ENCODE measurements around the gene OLFM1. TPM values are rescaled to one million over a fixed set of nuclear protein-coding genes. Genes with fewer than 3 reads are reported as not detected.
A peak's percentile ranks its signal among the peaks of the same experiment; 100 is the strongest.
"Not testable (repeated sequence)": the region's sequence is repeated elsewhere in the genome, so short reads cannot be mapped to it uniquely, and the experiment has no call there.

Gene OLFM1
- total and polyA plus RNA-seq, 3 experiments from 2014 or later = not detected

DNA sequence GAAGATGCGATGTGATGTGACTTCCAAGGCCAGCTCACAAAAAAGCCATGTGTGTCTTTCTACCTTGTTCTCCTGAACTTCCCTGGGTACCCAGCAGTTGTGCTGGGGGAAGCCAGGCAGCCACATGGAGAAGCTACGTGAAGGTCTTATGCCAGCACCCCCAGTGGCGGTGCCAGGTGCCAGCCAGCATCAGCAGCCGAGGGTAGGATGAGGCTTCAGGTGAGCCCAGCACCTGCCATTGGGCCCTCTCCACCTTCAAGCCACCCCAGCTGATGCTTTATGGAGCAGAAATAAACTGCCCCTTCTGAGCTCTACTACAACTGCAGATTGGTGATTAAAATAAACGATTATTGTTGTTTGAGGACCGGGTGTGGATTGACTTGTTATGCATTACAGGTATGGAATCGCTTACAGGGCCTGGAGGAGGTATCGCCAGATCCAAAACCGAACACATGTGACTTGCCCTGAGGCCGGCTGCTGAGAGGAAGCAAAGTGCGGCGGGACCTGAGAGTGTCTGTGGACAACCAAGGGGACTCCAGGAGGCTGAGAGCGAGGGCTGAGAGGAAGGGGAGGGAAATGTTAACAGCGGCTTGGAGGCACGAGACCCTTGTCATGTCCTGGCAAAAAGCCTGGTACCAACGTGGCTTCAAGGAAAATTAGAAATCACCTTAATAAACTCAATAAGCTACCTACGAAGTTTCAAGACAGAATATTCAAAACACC is 36.0 kb upstream of the OLFM1 start:
- peaks cover 0 to 2% (median 0%) of the 10 kb centered on the region in 5 donors for H3K9me3 Mint-ChIP-seq
- no peak overlapping the region for H3K4me3 ChIP-seq (ENCODE audit: low read length)
- no peaks in the 10 kb centered on the region for H3K36me3 Mint-ChIP-seq
- POLR2A ChIA-PET = no interaction called here
- no peak overlapping the region for H3K4me3 Mint-ChIP-seq
- no peaks in the 10 kb centered on the region for H3K36me3 ChIP-seq (ENCODE audit: insufficient read depth, low read length)
- H3K27me3 ChIP-seq (ENCODE audit: insufficient read depth, low read length, poor library complexity, severe bottlenecking) = no peaks in the 10 kb centered on the region
- peaks cover 24 to 58% of the 10 kb centered on the region in 2 donors for H3K27me3 Mint-ChIP-seq
- DNase-seq = peak in 1 of 5 donors; percentile 26
- H3K4me1 Mint-ChIP-seq = no peaks in the 10 kb centered on the region
- no peak overlapping the region for H3K27ac Mint-ChIP-seq
- H3K4me1 ChIP-seq (ENCODE audit: insufficient read depth, low read length) = no peaks in the 10 kb centered on the region
- H3K9me3 ChIP-seq (ENCODE audit: low read length) = no peaks in the 10 kb centered on the region
- CTCF ChIA-PET = no interaction called here
- H3K27ac ChIP-seq (ENCODE audit: low read depth, low read length) = no peak overlapping the region

DNA sequence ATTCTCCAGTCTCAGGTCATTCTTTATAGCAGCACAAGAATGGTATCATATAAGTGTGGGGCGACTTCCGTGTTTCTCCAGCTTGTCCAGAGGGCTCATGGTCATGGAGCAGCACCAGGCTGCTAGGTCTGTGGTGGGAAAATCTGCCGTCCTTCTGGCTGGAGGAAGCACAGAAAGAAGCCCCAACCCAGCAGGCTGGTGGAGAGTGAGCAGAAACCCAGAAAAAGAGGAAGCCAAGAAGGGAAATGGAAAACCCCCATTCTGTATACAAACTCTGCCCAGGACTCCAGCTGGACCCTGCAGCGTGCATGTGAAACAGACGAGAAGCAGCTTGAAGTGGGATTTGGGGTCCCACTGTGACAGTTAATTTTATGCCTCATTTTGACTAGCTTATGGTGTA is 34.3 kb upstream of the OLFM1 start:
- DNase-seq = no peak
- Mint-ChIP-seq H3K4me3 (no peak overlapping the region), H3K27ac (no peak overlapping the region), H3K4me1 (no peaks in the 10 kb centered on the region), H3K27me3 (peaks cover 24 to 53% of the 10 kb centered on the region in 2 donors), H3K9me3 (peaks cover 0 to 2% (median 0%) of the 10 kb centered on the region in 5 donors), H3K36me3 (no peaks in the 10 kb centered on the region)
- H3K4me1 ChIP-seq (ENCODE audit: insufficient read depth, low read length) = no peaks in the 10 kb centered on the region
- H3K27me3 ChIP-seq (ENCODE audit: insufficient read depth, low read length, poor library complexity, severe bottlenecking) = no peaks in the 10 kb centered on the region
- POLR2A ChIA-PET = no interaction called here
- no peak overlapping the region for H3K4me3 ChIP-seq (ENCODE audit: low read length)
- H3K36me3 ChIP-seq (ENCODE audit: insufficient read depth, low read length) = no peaks in the 10 kb centered on the region
- H3K27ac ChIP-seq (ENCODE audit: low read depth, low read length) = no peak overlapping the region
- H3K9me3 ChIP-seq (ENCODE audit: low read length) = no peaks in the 10 kb centered on the region
- CTCF ChIA-PET = no interaction called here

DNA sequence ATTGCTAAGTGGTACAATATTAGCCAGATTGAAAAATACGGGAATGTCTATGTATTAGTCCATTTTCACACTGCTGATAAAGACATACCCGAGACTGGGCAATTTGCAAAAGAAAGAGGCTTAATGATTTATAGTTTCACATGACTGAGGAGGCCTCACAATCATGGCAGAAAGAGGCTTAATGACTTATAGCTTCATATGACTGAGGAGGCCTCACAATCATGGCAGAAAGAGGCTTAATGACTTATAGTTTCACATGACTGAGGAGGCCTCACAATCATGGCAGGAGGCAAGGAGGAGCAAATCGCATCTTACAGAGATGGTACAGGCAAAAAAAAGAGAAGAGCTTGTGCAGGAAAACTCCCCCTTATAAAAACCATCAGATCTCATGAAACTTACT is 32.3 kb upstream of the OLFM1 start:
- H3K27me3 Mint-ChIP-seq = peaks cover 18 to 43% of the 10 kb centered on the region in 2 donors
- no peaks in the 10 kb centered on the region for H3K4me1 ChIP-seq (ENCODE audit: insufficient read depth, low read length)
- no peaks in the 10 kb centered on the region for H3K4me1 Mint-ChIP-seq
- no peaks in the 10 kb centered on the region for H3K9me3 ChIP-seq (ENCODE audit: low read length)
- H3K36me3 Mint-ChIP-seq = no peaks in the 10 kb centered on the region
- no peak overlapping the region for H3K4me3 ChIP-seq (ENCODE audit: low read length)
- CTCF ChIA-PET = no interaction called here
- peaks cover 0 to 2% (median 0%) of the 10 kb centered on the region in 5 donors for H3K9me3 Mint-ChIP-seq
- no peak for DNase-seq
- no peaks in the 10 kb centered on the region for H3K27me3 ChIP-seq (ENCODE audit: insufficient read depth, low read length, poor library complexity, severe bottlenecking)
- H3K27ac ChIP-seq (ENCODE audit: low read depth, low read length) = no peak overlapping the region
- H3K27ac Mint-ChIP-seq = no peak overlapping the region
- POLR2A ChIA-PET = no interaction called here
- no peak overlapping the region for H3K4me3 Mint-ChIP-seq
- H3K36me3 ChIP-seq (ENCODE audit: insufficient read depth, low read length) = no peaks in the 10 kb centered on the region

DNA sequence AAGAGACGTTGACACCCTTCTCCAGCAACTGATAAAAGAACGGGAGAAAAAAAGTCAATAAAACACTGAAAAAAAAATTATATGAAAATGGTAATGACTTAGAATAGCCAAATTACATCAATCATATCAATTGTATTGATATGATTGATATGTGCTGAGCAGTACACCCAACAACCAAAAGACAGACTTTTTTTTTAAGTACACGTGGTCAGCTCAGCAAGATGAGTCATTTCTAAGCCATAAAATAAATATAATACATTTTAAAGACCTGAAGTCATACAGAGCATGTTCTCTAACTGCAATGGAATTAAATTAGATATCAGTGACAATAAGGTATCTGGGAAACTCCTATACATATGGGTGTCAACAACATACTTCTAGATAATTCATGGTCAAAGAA is 30.9 kb upstream of the OLFM1 start:
- Histone ChIP-seq H3K9me3 (ENCODE audit: low read length) (no peaks in the 10 kb centered on the region), H3K4me1 (ENCODE audit: insufficient read depth, low read length) (no peaks in the 10 kb centered on the region), H3K27me3 (ENCODE audit: insufficient read depth, low read length, poor library complexity, severe bottlenecking) (no peaks in the 10 kb centered on the region), H3K27ac (ENCODE audit: low read depth, low read length) (no peak overlapping the region), H3K4me3 (ENCODE audit: low read length) (no peak overlapping the region), H3K36me3 (ENCODE audit: insufficient read depth, low read length) (no peaks in the 10 kb centered on the region)
- Mint-ChIP-seq H3K4me3 (no peak overlapping the region), H3K27ac (no peak overlapping the region), H3K4me1 (no peaks in the 10 kb centered on the region), H3K9me3 (peaks cover 0 to 2% (median 0%) of the 10 kb centered on the region in 5 donors), H3K27me3 (peaks cover 21 to 33% of the 10 kb centered on the region in 2 donors), H3K36me3 (no peaks in the 10 kb centered on the region)
- CTCF ChIA-PET = no interaction called here
- no peak for DNase-seq
- POLR2A ChIA-PET = no interaction called here

DNA sequence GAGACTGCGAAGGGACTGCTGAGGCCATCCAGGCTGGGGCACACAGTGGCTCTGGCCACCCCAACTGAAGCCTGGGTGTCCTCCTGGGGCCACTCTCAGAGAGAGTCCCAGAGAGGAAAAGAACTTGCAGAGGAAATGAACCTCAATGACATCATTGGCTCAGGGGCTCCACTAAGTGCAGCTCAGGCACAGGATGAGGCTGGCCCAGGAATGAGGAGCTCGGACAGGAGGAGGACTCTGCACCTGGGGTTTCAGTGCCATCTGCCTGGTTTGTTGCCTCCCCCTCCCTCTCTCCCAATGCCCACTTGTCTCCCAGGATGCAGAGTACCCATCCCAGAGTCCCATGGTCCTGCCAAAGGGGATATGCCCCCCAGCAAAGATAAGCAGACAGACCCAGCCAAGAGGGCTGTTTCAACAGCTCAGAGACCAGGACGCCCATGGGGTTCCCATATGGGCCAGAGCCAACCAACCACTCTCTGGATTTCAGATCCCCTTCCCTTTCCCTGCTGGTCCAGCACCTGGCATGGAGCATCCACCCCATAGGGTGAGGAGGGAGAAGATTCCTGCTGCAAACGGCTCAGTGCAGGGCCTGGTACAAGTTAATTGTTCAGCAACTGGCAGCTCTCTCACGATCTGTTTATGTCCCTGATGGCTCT is 26.9 kb upstream of the OLFM1 start:
- no peak for DNase-seq
- no peaks in the 10 kb centered on the region for H3K36me3 Mint-ChIP-seq
- no peaks in the 10 kb centered on the region for H3K36me3 ChIP-seq (ENCODE audit: insufficient read depth, low read length)
- ChIA-PET POLR2A (no interaction called here), CTCF (no interaction called here)
- H3K4me3 Mint-ChIP-seq = no peak overlapping the region
- H3K27ac Mint-ChIP-seq = peak overlapping the region in 1 of 8 donors; percentile 7
- H3K4me1 ChIP-seq (ENCODE audit: insufficient read depth, low read length) = no peaks in the 10 kb centered on the region
- H3K27me3 ChIP-seq (ENCODE audit: insufficient read depth, low read length, poor library complexity, severe bottlenecking) = no peaks in the 10 kb centered on the region
- no peak overlapping the region for H3K4me3 ChIP-seq (ENCODE audit: low read length)
- H3K27me3 Mint-ChIP-seq = peaks cover 7 to 11% of the 10 kb centered on the region in 2 donors
- no peaks in the 10 kb centered on the region for H3K9me3 ChIP-seq (ENCODE audit: low read length)
- H3K9me3 Mint-ChIP-seq = peaks cover 5 to 12% (median 7%) of the 10 kb centered on the region in 5 donors
- no peak overlapping the region for H3K27ac ChIP-seq (ENCODE audit: low read depth, low read length)
- no peaks in the 10 kb centered on the region for H3K4me1 Mint-ChIP-seq

DNA sequence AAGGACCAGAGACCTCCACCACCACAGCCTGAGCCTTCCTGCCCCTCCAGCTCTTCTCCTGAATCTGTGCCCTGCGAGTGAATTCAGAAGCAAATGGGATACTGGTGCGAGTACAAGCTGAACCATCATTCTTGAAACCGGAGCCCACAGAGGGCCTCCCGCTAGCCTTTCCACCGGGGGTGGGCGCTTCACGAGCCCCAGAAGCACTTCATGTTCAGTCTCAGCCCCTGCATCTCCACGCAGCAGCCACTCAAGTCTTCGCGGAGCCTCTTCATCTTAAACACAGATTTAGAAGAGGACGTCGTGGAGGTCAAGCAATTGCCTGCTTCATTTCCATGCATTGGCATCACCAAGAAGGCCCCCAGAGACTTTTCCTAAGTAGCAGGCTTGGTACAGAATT is 26.0 kb upstream of the OLFM1 start:
- peaks cover 13% of the 10 kb centered on the region in 2 donors for H3K27me3 Mint-ChIP-seq
- H3K4me3 Mint-ChIP-seq = no peak overlapping the region
- no peak overlapping the region for H3K27ac ChIP-seq (ENCODE audit: low read depth, low read length)
- H3K27me3 ChIP-seq (ENCODE audit: insufficient read depth, low read length, poor library complexity, severe bottlenecking) = no peaks in the 10 kb centered on the region
- H3K9me3 ChIP-seq (ENCODE audit: low read length) = no peaks in the 10 kb centered on the region
- DNase-seq = no peak
- H3K4me1 ChIP-seq (ENCODE audit: insufficient read depth, low read length) = no peaks in the 10 kb centered on the region
- POLR2A ChIA-PET = no interaction called here
- H3K4me3 ChIP-seq (ENCODE audit: low read length) = no peak overlapping the region
- H3K27ac Mint-ChIP-seq = no peak overlapping the region
- H3K4me1 Mint-ChIP-seq = no peaks in the 10 kb centered on the region
- CTCF ChIA-PET = no interaction called here
- peaks cover 5 to 15% (median 7%) of the 10 kb centered on the region in 5 donors for H3K9me3 Mint-ChIP-seq
- no peaks in the 10 kb centered on the region for H3K36me3 ChIP-seq (ENCODE audit: insufficient read depth, low read length)
- no peaks in the 10 kb centered on the region for H3K36me3 Mint-ChIP-seq

DNA sequence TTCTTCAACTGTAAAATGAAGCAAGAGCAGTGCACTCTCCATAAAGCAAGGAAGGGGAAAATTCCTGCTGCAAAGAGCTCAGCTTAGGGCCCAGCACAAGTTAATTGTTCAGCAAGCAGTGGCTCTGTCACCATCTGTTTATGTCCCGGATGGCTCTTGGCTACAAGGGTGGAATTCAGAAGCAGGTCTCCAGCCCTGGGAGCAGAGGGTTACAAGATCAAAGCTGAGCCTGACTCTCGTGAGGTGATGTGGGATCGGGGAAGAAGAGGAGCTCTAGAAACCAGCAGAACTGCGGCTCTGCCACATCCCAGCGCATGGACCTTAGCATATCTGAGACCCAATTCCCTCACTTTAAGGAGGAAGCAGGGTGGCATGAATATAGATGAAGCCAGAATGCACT is 25.2 kb upstream of the OLFM1 start:
- H3K27ac Mint-ChIP-seq = no peak overlapping the region
- H3K9me3 Mint-ChIP-seq = peaks cover 5 to 15% (median 7%) of the 10 kb centered on the region in 5 donors
- H3K36me3 Mint-ChIP-seq = no peaks in the 10 kb centered on the region
- Histone ChIP-seq H3K27me3 (ENCODE audit: insufficient read depth, low read length, poor library complexity, severe bottlenecking) (no peaks in the 10 kb centered on the region), H3K4me1 (ENCODE audit: insufficient read depth, low read length) (no peaks in the 10 kb centered on the region), H3K36me3 (ENCODE audit: insufficient read depth, low read length) (no peaks in the 10 kb centered on the region), H3K4me3 (ENCODE audit: low read length) (no peak overlapping the region), H3K27ac (ENCODE audit: low read depth, low read length) (no peak overlapping the region), H3K9me3 (ENCODE audit: low read length) (no peaks in the 10 kb centered on the region)
- H3K4me3 Mint-ChIP-seq = no peak overlapping the region
- CTCF ChIA-PET = no interaction called here
- POLR2A ChIA-PET = no interaction called here
- DNase-seq = no peak
- H3K4me1 Mint-ChIP-seq = no peaks in the 10 kb centered on the region
- H3K27me3 Mint-ChIP-seq = peaks cover 13% of the 10 kb centered on the region in 2 donors

DNA sequence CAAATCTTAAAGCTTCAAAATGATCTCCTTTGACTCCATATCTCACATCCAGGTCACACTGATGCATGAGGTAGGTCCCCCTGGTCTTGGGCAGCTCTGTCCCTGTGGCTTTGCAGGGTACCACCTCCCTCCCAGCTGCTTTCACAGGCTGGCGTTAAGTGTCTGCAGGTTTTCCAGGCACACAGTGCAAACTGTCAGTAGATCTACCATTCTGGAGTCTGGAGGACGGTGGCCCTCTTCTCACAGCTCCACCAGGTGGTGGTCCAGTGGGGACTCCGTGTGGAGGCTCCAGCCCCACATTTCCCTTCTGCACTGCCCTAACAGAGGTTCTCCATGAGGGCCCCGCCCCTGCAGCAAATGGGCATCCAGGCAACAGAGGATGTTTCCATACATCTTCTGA is 24.0 kb upstream of the OLFM1 start:
- H3K4me3 ChIP-seq (ENCODE audit: low read length); H3K36me3 ChIP-seq (ENCODE audit: insufficient read depth, low read length); H3K36me3 Mint-ChIP-seq; CTCF ChIA-PET; DNase-seq; H3K4me1 Mint-ChIP-seq; H3K27me3 ChIP-seq (ENCODE audit: insufficient read depth, low read length, poor library complexity, severe bottlenecking); H3K27ac Mint-ChIP-seq; H3K27ac ChIP-seq (ENCODE audit: low read depth, low read length); POLR2A ChIA-PET; H3K4me3 Mint-ChIP-seq; H3K4me1 ChIP-seq (ENCODE audit: insufficient read depth, low read length); H3K9me3 ChIP-seq (ENCODE audit: low read length): not testable (repeated sequence)
- Mint-ChIP-seq H3K9me3 (peaks cover 5 to 15% (median 7%) of the 10 kb centered on the region in 5 donors), H3K27me3 (peaks cover 13 to 15% of the 10 kb centered on the region in 2 donors)
